ENCODE data around the gene HEATR3. TPM values are rescaled to one million over a fixed set of nuclear protein-coding genes. Genes with fewer than 3 reads are reported as not detected.

The HEATR3 gene
- total RNA-seq, 2 donors from 2014 or later = 18.8 to 22.7 TPM

- Histone ChIP-seq H3K27me3 (replicated peaks; ENCODE audit: insufficient read depth) (no peaks in the 10 kb centered on the region), H3K4me3 (no peak overlapping the region), H3K36me3 (no peaks in the 10 kb centered on the region), H3K9me3 (no peaks in the 10 kb centered on the region), H3K4me1 (replicated peaks) (no peaks in the 10 kb centered on the region), H3K27ac (no peak overlapping the region)
- no peak for DNase-seq (ENCODE audit: low spot score)
- TF ChIP-seq CTCF (IDR thresholded peaks at IDR 0.05) = no peak
- TF ChIP-seq POLR2AphosphoS5 (IDR thresholded peaks at IDR 0.05) = no peak
- no peak for TF ChIP-seq POLR2A (IDR thresholded peaks at IDR 0.05)
- intact Hi-C loops (cut with DNase I) = no loop called here
- 75% methylated on average over 9 of the region's 9 CpGs for WGBS
These were observed 13.8 kb downstream of the HEATR3 start for GRCh38 chr16:50079397-50080140.

GRCh38 chr16:50081428-50082018 is 15.8 kb downstream of the HEATR3 start:
- Histone ChIP-seq H3K4me3 (no peak overlapping the region), H3K36me3 (no peaks in the 10 kb centered on the region), H3K27me3 (replicated peaks; ENCODE audit: insufficient read depth) (no peaks in the 10 kb centered on the region), H3K4me1 (replicated peaks) (no peaks in the 10 kb centered on the region), H3K27ac (no peak overlapping the region), H3K9me3 (no peaks in the 10 kb centered on the region)
- WGBS = 87% methylated on average over 7 of the region's 7 CpGs
- TF ChIP-seq CTCF (IDR thresholded peaks at IDR 0.05) (no peak), POLR2AphosphoS5 (IDR thresholded peaks at IDR 0.05) (no peak), POLR2A (IDR thresholded peaks at IDR 0.05) (no peak)
- DNase-seq (ENCODE audit: low spot score) = no peak
- intact Hi-C loops (cut with DNase I) = no loop called here

DNA sequence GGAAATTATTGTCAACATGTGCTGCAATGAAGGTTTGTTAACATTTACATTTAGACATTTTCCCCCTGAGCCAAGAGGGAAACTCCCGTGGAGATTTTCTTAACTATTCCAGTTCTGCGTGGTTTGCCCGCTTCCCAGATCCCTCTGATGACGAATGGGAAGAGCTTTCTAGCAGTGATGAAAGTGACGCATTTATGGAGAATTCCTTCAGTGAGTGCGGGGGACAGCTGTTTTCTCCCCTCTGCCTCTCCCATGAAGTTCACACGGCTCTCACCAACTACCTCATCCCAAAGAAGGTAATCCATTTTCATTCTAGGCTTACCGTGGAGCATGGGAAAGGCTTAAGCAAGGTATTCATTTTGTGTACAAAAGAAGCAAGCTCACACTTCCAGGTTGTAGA is 18.2 kb downstream of the HEATR3 start:
- H3K36me3 ChIP-seq = no peaks in the 10 kb centered on the region
- intact Hi-C loops (cut with DNase I) = no loop called here
- 74% methylated on average over 8 of the region's 8 CpGs for WGBS
- TF ChIP-seq POLR2A (IDR thresholded peaks at IDR 0.05) = no peak
- TF ChIP-seq POLR2AphosphoS5 (IDR thresholded peaks at IDR 0.05) = no peak
- TF ChIP-seq CTCF (IDR thresholded peaks at IDR 0.05) = no peak
- no peaks in the 10 kb centered on the region for H3K9me3 ChIP-seq
- H3K4me3 ChIP-seq = no peak overlapping the region
- H3K27ac ChIP-seq = no peak overlapping the region
- H3K4me1 ChIP-seq (replicated peaks) = no peaks in the 10 kb centered on the region
- no peaks in the 10 kb centered on the region for H3K27me3 ChIP-seq (replicated peaks; ENCODE audit: insufficient read depth)
- no peak for DNase-seq (ENCODE audit: low spot score)

DNA sequence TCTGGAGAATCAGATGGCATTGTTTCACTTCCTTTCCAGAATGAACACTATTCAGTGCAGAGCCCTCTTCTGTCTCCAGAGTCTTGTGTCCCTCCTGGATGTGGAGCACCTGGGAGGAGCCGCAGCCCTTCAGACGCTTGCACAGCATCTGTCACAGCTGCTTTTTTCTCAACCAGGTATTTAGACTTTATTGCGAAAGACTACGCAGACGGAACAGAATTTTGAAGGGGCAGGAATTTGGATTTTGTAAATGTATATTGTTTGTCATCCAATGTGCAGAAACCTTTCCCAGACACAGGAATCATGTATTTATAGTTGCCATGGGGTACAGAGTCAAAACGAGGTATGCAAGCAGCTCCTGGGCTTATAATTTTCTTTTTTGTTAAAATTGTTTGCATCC is 20.4 kb downstream of the HEATR3 start:
- H3K9me3 ChIP-seq = no peaks in the 10 kb centered on the region
- H3K27ac ChIP-seq = no peak overlapping the region
- intact Hi-C loops (cut with DNase I) = no loop called here
- H3K4me1 ChIP-seq (replicated peaks) = no peaks in the 10 kb centered on the region
- H3K36me3 ChIP-seq = no peaks in the 10 kb centered on the region
- no peak overlapping the region for H3K4me3 ChIP-seq
- no peaks in the 10 kb centered on the region for H3K27me3 ChIP-seq (replicated peaks; ENCODE audit: insufficient read depth)
- TF ChIP-seq POLR2AphosphoS5 (IDR thresholded peaks at IDR 0.05) (no peak), POLR2A (IDR thresholded peaks at IDR 0.05) (no peak), CTCF (IDR thresholded peaks at IDR 0.05) (no peak)
- no peak for DNase-seq (ENCODE audit: low spot score)
- 96% methylated on average over 6 of the region's 6 CpGs for WGBS

GRCh38 chr16:50088302-50088701 is 22.5 kb downstream of the HEATR3 start:
- TF ChIP-seq POLR2A (IDR thresholded peaks at IDR 0.05) (no peak), CTCF (IDR thresholded peaks at IDR 0.05) (no peak), POLR2AphosphoS5 (IDR thresholded peaks at IDR 0.05) (no peak)
- Histone ChIP-seq H3K4me1 (replicated peaks) (no peaks in the 10 kb centered on the region), H3K4me3 (no peak overlapping the region), H3K27ac (no peak overlapping the region), H3K27me3 (replicated peaks; ENCODE audit: insufficient read depth) (no peaks in the 10 kb centered on the region), H3K9me3 (no peaks in the 10 kb centered on the region), H3K36me3 (no peaks in the 10 kb centered on the region)
- intact Hi-C loops (cut with DNase I) = no loop called here
- DNase-seq (ENCODE audit: low spot score) = no peak
- WGBS = 71% methylated on average over 3 of the region's 3 CpGs

All from prostate gland (tissue), 2 donors.